ENCODE results near the gene EFNA5.

Gene EFNA5

GRCh38 chr5:107484281-107484680 is 186.5 kb downstream of the EFNA5 start:
- no peak for DNase-seq (ENCODE audit: low read depth)

- no peak for DNase-seq (ENCODE audit: low read depth)
Observed at GRCh38 chr5:107483231-107484024, 187.3 kb downstream of the EFNA5 start.

GRCh38 chr5:107478068-107478641 is 192.6 kb downstream of the EFNA5 start:
- DNase-seq (ENCODE audit: low read depth) = no peak

- DNase-seq (ENCODE audit: low read depth) = no peak
Observed at GRCh38 chr5:107477492-107477891, 193.2 kb downstream of the EFNA5 start.

GRCh38 chr5:107476783-107477182 is 194.0 kb downstream of the EFNA5 start:
- no peak for DNase-seq (ENCODE audit: low read depth)

GRCh38 chr5:107474716-107475489 is 195.8 kb downstream of the EFNA5 start:
- DNase-seq (ENCODE audit: low read depth) = no peak

GRCh38 chr5:107474361-107474715 is 196.4 kb downstream of the EFNA5 start:
- no peak for DNase-seq (ENCODE audit: low read depth)

GRCh38 chr5:107472620-107473064 is 198.1 kb downstream of the EFNA5 start:
- no peak for DNase-seq (ENCODE audit: low read depth)

GRCh38 chr5:107470295-107470582 is 200.5 kb downstream of the EFNA5 start:
- DNase-seq (ENCODE audit: low read depth) = no peak

GRCh38 chr5:107469485-107470294 is 201.0 kb downstream of the EFNA5 start:
- DNase-seq (ENCODE audit: low read depth) = no peak

- DNase-seq (ENCODE audit: low read depth) = no peak
Observed at GRCh38 chr5:107469064-107469463, 201.7 kb downstream of the EFNA5 start.

- DNase-seq (ENCODE audit: low read depth) = no peak
Observed at GRCh38 chr5:107468276-107468675, 202.5 kb downstream of the EFNA5 start.

- no peak for DNase-seq (ENCODE audit: low read depth)
Observed at GRCh38 chr5:107467137-107467932, 203.4 kb downstream of the EFNA5 start.

- no peak for DNase-seq (ENCODE audit: low read depth)
Observed at GRCh38 chr5:107466233-107466769, 204.4 kb downstream of the EFNA5 start.

- no peak for DNase-seq (ENCODE audit: low read depth)
Observed at GRCh38 chr5:107464876-107465275, 205.9 kb downstream of the EFNA5 start.

GRCh38 chr5:107464416-107464815 is 206.3 kb downstream of the EFNA5 start:
- no peak for DNase-seq (ENCODE audit: low read depth)

GRCh38 chr5:107463731-107464130 is 207.0 kb downstream of the EFNA5 start:
- DNase-seq (ENCODE audit: low read depth) = no peak

- no peak for DNase-seq (ENCODE audit: low read depth)
Observed at GRCh38 chr5:107461770-107462169, 209.0 kb downstream of the EFNA5 start.

GRCh38 chr5:107460789-107461188 is 209.9 kb downstream of the EFNA5 start:
- DNase-seq (ENCODE audit: low read depth) = no peak

GRCh38 chr5:107459605-107460004 is 211.1 kb downstream of the EFNA5 start:
- no peak for DNase-seq (ENCODE audit: low read depth)

- DNase-seq (ENCODE audit: low read depth) = no peak
Observed at GRCh38 chr5:107458322-107458721, 212.4 kb downstream of the EFNA5 start.

Data from CMK (cell line).